Measurements from ENCODE around the gene SYT17.
A peak's percentile ranks its signal among the peaks of the same experiment; 100 is the strongest.

Gene SYT17, protein sequence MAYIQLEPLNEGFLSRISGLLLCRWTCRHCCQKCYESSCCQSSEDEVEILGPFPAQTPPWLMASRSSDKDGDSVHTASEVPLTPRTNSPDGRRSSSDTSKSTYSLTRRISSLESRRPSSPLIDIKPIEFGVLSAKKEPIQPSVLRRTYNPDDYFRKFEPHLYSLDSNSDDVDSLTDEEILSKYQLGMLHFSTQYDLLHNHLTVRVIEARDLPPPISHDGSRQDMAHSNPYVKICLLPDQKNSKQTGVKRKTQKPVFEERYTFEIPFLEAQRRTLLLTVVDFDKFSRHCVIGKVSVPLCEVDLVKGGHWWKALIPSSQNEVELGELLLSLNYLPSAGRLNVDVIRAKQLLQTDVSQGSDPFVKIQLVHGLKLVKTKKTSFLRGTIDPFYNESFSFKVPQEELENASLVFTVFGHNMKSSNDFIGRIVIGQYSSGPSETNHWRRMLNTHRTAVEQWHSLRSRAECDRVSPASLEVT

GRCh38 chr16:19167710-19168370 lies at the start of gene SYT17:
Gene SYT17 (plus strand): TSS chr16:19168240. CDS start chr16:19168647, 407 bp downstream.
- no peak for DNase-seq

- peak in 1 of 2 donors; percentile 22 for DNase-seq
Measured at GRCh38 chr16:19118938-19119431, 49.1 kb upstream of the SYT17 start.

DNA sequence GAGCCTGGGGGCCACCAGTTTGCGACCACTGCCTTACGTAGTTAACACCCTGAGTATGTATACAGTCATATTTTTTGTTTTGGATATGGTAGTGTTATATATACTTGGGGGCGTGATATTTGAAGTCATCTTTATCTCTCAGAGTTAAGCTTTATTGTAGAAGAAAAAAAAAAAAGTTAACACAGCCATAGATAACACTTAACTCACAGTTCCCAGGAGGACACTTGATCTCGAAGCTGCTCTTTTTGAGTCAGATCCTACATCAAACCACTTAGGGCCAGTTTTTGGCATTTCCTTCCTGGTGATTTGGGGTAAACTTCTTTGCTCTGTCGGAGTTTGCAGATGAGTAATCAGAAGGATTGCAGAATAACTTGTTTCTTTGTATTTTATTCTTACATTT lies 48.5 kb upstream of the SYT17 start:
- DNase-seq = no peak

DNA sequence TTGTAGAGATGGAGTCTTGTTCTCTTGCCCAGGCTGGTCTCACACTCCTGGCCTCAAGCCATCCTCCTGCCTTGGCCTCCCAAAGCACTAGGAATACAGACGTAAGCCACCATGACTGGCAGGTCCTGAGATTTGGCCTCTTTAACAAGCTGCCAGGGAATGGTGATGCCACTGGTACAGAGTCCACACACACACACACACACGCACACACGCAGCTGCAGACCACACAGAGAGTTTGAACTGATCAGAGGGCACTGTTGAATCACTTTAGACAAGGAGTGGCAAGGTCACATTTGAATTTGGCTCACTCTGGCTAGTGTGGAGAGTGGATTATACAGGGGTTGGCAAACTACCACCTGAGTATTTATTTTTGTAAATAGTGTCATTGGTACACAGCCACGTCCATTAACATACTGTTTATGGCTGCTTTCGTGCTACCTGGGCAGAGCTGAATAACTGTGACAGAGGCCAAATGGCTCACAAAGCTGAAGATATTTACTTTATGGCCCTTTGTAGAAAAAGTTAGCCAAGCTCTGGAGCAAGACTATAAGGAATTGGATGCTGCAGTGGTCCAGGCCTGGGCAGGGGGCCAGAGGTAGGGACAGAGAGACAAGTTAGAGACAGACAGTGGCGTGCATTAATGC lies 44.4 kb upstream of the SYT17 start:
- DNase-seq = no peak

GRCh38 chr16:19126300-19126699 lies 41.7 kb upstream of the SYT17 start:
- no peak for DNase-seq

- no peak for DNase-seq
Measured at GRCh38 chr16:19127205-19127604, 40.8 kb upstream of the SYT17 start.

- no peak for DNase-seq
Measured at GRCh38 chr16:19127674-19128131, 40.3 kb upstream of the SYT17 start.

- DNase-seq = no peak
Measured at GRCh38 chr16:19128454-19129200, 39.4 kb upstream of the SYT17 start.

DNA sequence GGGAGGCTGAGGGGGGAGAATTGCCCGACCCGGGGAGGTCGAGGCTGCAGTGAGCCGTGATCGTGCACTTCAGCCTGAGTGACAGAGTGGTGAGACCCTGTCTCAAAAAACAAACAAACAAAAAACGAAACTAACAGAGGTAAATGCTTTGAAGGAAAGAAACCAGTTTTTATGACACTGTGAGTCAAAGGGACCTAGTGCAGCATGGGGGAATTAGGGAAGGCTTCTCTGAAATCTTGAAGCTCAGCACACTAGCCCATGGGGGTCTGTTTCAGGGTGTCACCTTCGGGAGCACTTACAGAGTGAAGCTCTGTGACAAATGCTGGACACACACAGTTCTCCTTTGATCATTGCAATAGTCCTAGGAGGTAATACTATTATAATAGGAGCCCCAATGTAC lies 37.7 kb upstream of the SYT17 start:
- DNase-seq = no peak

DNA sequence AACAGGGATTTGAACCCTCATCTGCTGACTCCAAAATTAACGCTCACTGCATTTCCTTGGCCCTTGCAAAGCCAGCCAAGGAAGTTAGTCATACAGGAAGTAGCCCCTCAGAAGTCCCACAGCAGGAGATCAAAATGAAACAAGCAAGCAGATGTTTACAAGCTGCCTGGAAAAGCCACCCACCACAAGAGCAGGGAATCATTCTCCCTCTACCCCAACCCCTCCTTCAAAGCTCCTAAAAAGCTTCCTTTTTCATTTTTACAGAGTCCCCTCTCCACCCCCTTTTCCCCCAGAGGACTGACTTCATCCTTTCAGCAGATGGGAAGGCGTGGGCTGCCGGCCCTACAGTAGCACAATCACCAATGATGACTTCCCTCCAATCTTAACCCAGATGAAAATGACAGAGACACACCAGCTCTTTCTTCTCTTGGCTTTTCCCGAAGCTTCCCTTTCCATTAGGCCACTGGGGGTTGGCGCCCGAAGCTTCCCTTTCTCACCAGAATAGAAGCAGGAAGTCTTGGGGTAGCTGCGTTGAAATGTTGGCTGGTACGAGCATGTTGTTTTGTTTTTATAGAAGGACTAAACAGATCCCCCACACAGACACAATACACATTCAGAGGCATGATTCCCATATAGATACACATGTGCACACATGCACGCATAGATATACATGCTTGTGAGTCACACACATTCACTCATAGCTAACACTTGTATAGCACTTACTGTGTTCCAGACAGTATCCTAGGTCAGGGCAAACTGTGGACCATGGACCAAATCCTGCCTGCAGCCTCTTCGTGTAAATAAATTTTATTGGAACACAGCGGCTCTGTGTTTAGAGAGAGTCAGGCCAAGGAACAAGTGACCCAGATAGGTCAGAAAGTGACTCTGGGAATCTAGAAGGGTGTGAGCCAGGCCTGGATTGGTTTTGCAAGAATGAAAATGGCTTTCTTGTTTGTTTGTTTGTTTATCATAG lies 36.9 kb upstream of the SYT17 start:
- no peak for DNase-seq

GRCh38 chr16:19131825-19132218 lies 36.2 kb upstream of the SYT17 start:
- no peak for DNase-seq

GRCh38 chr16:19132255-19132654 lies 35.8 kb upstream of the SYT17 start:
- no peak for DNase-seq

DNA sequence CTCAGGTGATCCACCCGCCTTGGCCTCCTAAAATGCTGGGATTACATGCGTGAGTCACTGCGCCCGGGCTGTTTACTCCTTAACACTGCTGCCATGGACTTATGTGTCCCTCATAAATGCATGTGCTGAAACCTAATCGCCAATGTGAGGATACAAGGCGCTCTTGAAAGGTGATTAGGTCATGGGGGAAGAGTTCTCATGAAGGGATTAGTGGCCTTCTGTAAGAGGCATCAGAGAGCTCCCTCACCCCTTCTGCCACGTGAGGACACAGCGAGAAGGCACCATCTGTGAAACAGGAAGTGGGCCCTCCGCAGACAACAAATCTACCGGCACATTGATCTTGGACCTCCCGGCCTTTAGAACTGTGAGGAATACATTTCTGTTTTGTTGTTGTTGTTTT lies 35.1 kb upstream of the SYT17 start:
- DNase-seq = no peak

- no peak for DNase-seq
Measured at GRCh38 chr16:19133600-19133999, 34.4 kb upstream of the SYT17 start.

- DNase-seq = no peak
Measured at GRCh38 chr16:19135201-19135842, 32.7 kb upstream of the SYT17 start.

GRCh38 chr16:19135896-19136438 lies 32.1 kb upstream of the SYT17 start:
- DNase-seq = no peak

GRCh38 chr16:19136549-19137196 lies 31.4 kb upstream of the SYT17 start:
- DNase-seq = no peak

DNA sequence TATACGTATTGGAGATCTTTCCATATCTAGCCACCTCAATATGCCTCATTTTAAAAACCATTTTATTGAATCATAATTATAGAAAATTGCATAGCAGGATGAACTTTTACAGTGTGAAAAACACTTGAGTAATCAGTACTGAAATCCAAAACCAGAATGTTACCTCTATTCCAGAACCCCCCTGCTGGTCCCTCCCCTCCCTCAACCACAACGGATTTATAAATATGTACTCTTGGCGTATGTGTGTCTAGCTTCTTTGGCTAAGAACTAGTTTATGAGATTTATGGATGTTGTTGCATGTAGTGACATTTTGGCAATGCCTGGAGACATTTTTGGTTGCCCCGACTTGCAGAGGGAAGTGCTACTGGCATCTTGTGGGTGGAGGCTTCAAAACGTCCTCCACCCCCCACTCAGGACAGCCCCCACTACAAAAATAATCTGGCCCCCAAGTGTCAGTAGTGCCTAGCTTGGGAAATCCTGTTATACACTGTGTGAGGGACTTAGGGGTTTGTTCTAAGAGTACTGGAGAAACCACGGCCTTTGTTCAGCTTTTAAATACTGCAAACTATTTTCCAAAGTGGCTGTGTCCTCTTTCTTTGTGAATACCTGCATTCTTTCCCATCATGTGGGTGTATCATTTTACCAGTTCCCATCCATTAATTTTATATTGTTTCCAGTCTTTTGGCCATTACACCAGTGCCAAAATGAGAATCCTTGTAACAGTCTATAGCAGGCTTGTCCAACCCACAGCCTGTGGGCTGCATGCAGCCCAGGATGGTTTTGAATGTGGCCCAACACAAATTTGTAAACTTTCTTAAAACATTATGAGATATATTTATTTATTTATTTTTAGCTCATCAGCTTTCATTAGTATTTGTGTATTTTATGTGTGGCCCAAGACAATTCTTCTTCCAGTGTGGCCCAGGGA lies 30.6 kb upstream of the SYT17 start:
- no peak for DNase-seq

DNA sequence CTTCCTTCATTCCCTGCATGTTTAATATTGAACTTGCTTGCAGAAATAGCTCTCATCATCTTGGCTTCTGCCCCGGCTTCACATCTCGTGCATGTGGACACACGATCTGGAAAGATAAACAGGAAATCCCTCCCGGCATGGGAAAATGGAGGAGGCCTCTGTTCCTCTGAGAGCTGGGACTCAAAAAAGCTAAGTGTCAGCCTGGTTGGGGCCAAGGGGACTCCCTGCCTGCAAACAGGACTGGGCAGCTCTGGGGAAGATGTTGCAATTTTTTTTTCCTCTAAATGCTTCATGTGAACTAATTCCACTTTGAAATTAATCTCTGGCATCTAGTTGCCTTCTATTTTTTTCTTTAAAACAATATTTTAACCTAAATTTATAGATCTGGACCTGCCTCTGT lies 29.4 kb upstream of the SYT17 start:
- DNase-seq = no peak
